ENCODE measurements around the gene PPP1R1A.

DNA sequence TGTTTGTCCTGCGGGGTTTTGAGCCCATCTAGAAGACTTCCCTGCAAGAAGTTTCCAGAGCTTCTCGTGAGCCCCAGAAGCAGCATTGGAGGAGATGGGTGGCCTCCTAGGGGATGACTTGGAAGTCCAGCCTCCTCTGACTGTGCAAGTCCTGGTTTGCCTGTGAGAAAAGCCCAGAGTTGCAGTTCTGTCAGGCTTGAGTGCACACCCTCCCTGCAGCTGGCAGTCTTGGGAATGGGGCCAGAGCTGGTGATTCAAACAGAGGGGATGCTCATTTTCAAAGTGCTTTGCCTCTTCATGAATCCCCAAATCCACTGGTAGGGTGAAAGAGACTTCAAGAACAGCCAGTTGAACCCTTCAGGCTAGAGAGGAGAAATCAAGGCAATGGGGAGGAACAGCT is 3.9 kb upstream of the PPP1R1A start:
- no peak for TF ChIP-seq EZH2 (IDR thresholded peaks at IDR 0.05; ENCODE audit: low read length, unreplicated experiment)
- TF ChIP-seq CTCF (conservative IDR thresholded peaks at IDR 0.05; ENCODE audit: low read depth, low read length): no peak
